ENCODE measurements around the gene SCRT2.
"Not testable (repeated sequence)": the region's sequence is repeated elsewhere in the genome, so short reads cannot be mapped to it uniquely, and the experiment has no call there.

The SCRT2 gene
- total RNA-seq = 0 reads per million in 2 donors

DNA sequence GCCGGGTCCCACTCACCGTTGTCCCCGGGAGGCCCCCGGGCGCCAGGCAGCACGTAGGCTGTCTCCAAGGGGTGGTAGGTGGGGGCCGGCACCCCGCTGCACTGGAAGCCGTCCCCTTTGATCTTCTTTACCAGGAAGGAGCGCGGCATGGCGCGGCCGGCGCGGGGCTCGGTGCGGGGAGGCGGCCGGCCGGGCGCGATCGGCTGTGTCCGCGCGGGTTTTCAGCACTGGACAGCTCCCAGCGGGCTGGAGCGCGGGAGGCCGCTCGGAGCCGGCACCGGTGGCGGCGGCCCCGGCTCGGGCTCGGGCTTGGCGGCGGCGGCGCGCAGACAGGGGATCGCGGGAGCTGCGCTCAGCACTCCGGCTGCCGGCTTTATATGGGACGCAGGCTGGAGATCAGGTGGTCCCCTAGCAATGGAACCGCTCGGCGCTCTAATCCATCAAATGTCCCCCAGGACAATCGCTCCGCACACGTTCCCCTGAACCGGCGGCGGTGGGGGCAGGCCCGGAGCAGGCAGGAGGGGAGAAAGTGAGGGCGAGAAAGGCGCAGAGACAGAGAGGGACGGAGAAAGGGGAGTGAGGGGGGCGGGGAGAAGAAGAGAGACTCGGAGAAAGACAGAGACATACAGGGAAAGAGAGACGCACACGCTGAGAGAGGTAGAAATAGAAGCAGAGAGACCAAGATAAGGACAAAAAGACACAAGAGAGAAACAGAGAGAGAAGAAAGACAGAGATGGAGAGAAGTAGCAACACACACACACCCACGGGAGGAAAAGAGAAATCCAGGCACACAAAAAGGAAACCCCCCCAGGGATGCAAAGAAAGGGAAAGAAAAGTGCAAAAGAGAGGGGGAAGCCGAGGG, at the start of gene SCRT2:
Gene SCRT2, minus strand, starts transcription at position 350 of the 862 bp plus-strand sequence. Its CDS starts 201 bp downstream, at position 149.
- DNase-seq = peak; percentile 39

DNA sequence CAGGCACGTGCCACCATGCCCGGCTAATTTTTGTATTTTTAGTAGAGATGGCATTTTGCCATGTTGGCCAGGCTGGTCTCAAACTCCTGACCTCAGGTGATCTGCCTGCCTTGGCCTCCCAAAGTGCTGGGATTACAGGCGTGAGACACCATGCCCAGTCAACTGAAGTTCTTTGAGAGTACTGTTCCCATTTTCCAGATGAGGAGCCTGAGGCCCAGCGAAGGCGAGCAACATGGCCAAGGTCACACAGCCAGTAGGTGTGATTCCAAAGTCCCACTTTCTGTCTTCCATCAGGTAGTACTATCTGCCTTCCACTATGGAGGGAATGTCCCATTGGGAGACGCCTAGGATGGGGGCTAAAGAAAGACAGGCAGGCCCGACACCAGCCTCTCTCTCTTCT, 49.2 kb upstream of the SCRT2 start:
- DNase-seq = not testable (repeated sequence)

GRCh38 chr20:723756-724155, 48.2 kb upstream of the SCRT2 start:
- no peak for DNase-seq

DNA sequence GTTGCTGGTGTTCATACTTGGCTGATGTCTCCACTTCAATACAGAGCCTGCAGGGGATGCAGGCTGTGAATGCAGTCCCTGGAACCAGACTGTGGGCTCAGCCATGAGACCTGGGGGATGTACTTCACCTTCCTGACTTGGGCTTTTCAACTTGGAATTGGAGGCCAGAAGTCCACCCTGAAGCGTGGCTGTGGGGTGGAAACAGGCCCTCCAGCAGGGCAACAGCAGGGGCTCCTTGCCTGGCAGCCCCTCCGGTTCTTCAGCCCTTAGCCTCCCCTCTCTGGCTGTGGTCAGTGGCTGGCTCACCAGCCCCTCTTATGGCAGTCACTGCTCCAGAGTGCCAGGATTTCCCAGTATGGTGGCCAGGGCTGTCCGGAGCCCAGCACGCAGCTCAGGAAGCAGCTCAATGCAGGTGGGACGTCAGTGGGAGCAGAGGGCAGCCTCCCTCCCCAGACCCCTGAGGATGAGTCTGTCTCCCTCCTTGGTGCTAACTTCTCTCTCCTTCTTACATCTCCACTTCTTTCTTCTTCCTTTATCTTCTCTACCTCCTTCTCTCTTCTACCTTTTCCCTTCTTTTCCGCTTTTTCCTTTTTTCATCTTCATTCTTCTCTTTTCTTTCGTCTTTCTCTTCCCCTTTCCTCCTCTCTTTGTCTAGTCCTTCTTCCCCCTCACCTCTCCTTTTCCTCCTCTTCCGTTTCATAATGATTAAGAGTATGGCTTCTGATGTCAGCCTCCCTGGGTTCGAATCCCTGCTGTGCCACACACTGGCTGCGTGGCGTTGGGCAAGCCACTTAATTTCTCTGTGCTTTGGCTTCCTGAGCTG, 47.4 kb upstream of the SCRT2 start:
- DNase-seq = no peak

DNA sequence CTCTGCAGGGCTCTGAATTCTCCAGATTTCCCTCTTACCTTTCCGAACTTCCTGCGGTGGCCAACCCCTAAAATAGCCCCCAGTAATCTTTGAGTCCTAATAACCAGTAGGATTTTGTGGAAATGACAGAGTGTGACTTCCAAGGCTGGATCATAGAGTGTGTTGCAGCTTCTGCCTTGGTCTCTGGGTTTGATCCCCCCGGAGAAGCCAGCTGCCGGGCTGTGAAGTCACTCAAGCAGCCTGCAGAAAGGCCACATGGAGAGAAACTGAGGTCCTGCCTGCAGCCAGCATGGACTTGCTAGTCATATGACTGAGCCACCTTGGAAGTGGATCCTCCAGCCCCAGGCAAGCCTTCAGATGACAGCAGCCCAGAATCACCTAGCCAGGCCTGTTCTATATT, 46.3 kb upstream of the SCRT2 start:
- no peak for DNase-seq

DNA sequence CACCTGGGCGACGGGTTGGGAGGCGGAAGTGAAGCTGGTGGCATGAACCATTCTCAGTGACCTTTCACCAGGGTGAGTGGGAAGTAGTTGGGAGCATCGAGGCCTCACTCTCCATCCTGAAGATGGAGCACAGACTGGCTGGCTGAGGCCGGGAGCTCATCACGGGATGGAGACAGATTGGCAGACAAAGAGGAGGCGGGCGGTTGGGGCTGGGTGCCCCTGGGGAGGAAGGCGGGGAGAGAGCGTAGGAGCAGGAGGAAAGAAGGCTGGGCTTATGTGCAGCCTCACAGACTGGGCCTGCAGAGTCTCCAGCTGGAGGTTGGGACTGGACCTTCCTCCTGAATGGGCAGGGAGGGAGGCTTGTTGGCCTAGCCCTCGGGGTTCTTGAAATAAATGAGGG, 44.2 kb upstream of the SCRT2 start:
- DNase-seq = no peak

DNA sequence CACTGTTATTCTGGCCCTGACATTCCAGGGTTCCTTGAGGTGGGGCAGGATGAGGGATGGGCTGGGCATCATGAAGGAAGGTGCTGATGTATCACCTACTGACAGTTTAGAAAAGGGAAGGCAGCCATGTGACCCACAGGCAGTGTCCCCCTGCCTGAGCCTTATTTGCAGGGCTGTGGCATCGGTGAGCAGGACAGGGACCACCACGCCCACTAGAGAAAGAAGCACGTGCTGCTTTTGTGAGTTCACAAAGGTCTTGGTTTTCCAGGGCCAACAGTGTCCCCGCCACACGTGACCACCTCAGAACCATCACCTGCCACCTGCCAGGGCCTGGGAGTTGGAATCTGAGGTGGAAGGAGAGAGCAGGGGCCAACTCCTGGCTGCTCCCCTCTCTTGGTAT, 43.5 kb upstream of the SCRT2 start:
- DNase-seq = no peak

- no peak for DNase-seq
These were observed 42.2 kb upstream of the SCRT2 start for GRCh38 chr20:717832-718231.

DNA sequence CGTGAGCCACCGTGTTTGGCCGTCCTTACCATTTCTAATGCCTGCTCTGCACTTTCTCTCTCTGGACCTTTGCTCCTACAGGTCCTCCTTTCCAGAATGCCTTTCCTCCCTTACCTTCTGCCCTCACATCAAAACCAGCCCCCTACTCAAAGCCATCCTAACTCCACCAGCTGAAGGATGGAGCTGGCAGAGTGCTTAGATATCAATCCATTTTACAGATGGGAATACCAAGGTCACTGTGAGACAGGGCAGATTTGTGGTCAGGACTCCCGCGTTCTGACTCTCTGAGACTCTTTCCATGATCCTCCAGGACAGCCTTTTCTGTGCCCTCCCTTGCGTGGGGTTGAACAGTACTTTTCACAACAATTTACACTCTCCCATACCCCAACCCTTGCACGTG, 41.7 kb upstream of the SCRT2 start:
- no peak for DNase-seq

GRCh38 chr20:714453-714852, 38.9 kb upstream of the SCRT2 start:
- no peak for DNase-seq

DNA sequence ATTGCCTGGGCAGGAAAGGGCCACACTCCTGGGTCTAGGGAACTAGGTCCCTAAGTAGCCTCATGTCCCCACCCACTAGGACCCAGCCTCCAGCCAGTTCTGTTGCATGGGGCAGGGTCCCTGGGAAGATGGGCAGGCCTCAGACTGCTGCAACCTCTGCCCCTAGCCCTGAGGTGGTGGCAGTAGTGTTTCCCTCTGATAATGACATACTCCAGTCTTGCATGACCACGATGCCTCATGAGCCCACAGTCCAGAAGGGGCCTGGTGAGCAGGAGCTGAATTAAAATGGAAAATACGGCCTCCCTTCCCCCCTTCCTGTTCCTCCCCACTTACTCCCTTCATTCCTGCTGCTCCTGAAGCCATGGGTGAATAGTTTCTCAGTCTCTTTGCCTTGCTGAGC, 36.0 kb upstream of the SCRT2 start:
- DNase-seq = no peak

- DNase-seq = no peak
These were observed 35.3 kb upstream of the SCRT2 start for GRCh38 chr20:710780-711450.

GRCh38 chr20:709991-710779, 34.6 kb upstream of the SCRT2 start:
- DNase-seq = no peak

DNA sequence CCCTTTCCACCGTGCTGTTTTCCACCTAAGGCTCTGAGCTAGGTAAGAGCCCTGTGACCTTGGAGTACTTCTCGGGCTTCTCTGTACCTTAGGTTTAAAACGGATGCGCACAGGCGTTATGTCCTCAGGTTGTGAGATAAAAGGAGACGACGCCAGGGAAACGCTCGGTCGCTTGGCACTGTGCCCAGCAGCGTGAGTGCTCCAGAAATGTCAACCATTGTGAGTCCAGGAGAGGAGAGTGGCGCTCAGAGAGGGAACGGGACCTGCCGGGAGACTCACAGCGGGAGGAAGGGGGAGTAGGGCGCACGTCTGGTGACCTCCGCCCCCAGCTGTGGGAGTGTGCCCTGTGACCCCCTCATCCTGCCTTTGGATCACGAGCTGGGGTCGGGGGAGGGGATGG, 33.8 kb upstream of the SCRT2 start:
- DNase-seq = no peak

- DNase-seq = no peak
These were observed 33.4 kb upstream of the SCRT2 start for GRCh38 chr20:708956-709355.

- no peak for DNase-seq
These were observed 32.0 kb upstream of the SCRT2 start for GRCh38 chr20:707451-708110.

DNA sequence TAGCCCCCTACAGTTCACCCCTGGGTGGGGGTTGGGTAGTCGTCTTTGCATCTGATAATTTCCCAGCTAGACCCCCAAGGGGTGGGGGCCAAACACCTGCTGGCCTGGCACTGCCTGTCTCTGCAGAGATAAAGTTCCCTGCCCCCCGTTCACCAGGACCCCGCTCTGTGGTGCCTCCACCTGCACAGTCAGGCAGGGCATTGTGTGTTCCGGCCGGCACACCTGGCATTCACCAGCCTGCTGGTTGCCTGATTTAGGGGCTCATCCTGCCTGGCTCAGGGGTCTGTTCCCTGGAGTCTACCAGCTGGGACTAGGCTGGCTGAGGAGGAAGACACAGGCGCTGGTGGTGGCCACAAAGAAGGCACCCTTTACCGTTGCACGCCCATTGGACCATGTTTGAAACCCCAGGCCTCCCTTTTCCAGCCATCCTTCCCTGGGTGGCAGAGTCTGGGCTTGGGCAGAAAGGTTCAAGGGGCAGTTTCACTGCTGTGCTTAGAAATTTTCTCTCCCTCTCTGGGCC, 30.8 kb upstream of the SCRT2 start:
- no peak for DNase-seq

- DNase-seq = no peak
These were observed 29.1 kb upstream of the SCRT2 start for GRCh38 chr20:704726-705125.

DNA sequence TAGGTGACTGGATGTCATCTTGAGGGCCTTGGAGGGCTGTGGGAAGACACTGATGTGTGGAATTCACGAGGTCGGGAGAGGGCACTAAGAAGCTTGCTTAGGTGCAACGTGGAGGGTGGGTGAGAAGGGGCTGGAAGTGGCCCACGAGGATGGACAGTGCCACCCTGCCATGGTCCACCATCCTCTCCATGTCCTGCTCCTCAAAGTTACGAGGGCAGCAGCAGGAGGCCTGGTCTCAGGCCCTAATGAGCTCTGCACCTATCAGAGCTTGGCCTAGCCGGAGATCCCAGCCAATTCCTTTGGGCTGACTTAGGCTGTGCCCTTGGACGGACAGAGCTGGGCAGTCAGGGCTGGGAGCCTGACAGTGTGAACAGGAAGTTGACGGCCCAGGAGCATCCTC, 27.8 kb upstream of the SCRT2 start:
- DNase-seq = no peak

DNA sequence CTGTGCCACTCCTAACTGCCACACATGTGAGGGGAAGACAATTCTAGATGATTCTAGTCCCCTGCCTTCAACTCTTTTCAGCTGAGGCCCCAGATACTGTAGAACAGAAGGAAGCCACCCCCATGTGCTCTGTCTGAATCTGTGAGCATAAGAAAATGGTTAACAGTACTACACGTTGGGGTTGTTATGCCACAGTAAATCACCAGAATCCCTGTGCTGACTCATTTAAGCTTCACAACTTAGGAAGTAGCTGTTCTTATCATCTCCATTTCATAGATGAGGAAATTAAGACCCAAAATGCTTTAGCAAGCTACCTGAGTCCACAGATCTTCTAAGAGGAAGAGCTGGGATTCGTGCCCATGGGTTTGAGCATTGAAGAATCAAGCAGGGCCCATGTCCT, 27.4 kb upstream of the SCRT2 start:
- DNase-seq = no peak

DNA sequence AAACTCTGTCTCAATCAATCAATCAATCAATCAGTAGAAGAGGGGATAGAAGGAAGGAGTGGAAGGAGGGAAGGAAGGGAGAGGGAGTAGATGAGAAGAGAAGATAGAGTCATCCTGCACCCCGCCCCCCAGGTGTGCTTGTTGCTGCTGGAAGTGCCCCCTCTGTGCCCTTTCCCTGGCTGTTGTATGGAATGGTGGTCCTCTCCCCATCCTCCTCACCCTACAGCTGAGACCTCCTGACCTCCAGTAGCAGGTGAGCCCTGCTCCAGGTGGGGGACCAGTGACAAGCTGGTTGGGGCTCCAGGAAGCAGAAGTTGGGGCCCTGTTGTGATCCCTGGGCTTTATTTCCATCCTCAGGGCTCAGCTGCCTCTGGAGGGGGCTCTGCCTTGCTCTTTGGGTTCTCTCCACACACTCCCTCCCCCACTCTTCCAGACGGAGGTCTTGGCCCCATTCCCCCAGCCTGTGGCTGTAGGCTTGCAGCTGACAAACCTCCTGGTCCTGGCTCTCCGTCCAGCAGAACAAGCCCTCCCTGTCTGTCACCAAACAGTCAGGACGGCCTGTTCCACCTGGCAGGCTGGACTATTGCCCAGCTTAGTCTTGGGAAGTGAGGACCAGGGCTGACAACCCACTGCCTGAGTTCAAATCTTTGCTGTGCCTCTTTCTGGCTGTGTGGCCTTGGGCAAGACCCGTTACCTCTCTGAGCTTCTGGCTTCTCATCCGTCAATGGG, 26.0 kb upstream of the SCRT2 start:
- DNase-seq = no peak

Measured in activated gamma-delta T cell (primary cell).